NCI-H526 (cell line): ENCODE measurements around the gene MEN1.

Experiments used
- DNase-seq, 2 experiments: peaks; one replicate each; lab custom pipeline; 2025; lab: John Stamatoyannopoulos, UW

The MEN1 gene

GRCh38 chr11:64784813-64785581, 25.4 kb downstream of the MEN1 start:
- no peak for DNase-seq

GRCh38 chr11:64778473-64779298, 31.7 kb downstream of the MEN1 start, which contains the start of gene SF1:
TSS of gene SF1 (minus strand) at chr11:64778542. CDS start at chr11:64778392, 150 bp downstream.
- DNase-seq = peak; percentile 100

GRCh38 chr11:64778223-64778472, 32.2 kb downstream of the MEN1 start:
- DNase-seq = no peak

- DNase-seq = peak; percentile 42 to 95
Observed at GRCh38 chr11:64777449-64778222, 32.7 kb downstream of the MEN1 start.

- no peak for DNase-seq
Observed at GRCh38 chr11:64776875-64777274, 33.5 kb downstream of the MEN1 start.

- DNase-seq = no peak
Observed at GRCh38 chr11:64776425-64776824, 33.9 kb downstream of the MEN1 start.

GRCh38 chr11:64774144-64774543, 36.2 kb downstream of the MEN1 start:
- DNase-seq = no peak

GRCh38 chr11:64772303-64773018, 37.9 kb downstream of the MEN1 start:
- DNase-seq = no peak

GRCh38 chr11:64771861-64772260, 38.5 kb downstream of the MEN1 start:
- DNase-seq = no peak

GRCh38 chr11:64770120-64770519, 40.2 kb downstream of the MEN1 start:
- DNase-seq = no peak

GRCh38 chr11:64769283-64769682, 41.1 kb downstream of the MEN1 start:
- DNase-seq = no peak

- DNase-seq = no peak
Observed at GRCh38 chr11:64768300-64768694, 42.1 kb downstream of the MEN1 start.

GRCh38 chr11:64767344-64768299, 42.7 kb downstream of the MEN1 start:
- peak; percentile 54 to 86 for DNase-seq

- DNase-seq = no peak
Observed at GRCh38 chr11:64766881-64767280, 43.5 kb downstream of the MEN1 start.

- no peak for DNase-seq
Observed at GRCh38 chr11:64765851-64766665, 44.3 kb downstream of the MEN1 start.

- DNase-seq = no peak
Observed at GRCh38 chr11:64765291-64765850, 45.0 kb downstream of the MEN1 start.

- DNase-seq = no peak
Observed at GRCh38 chr11:64764753-64765152, 45.6 kb downstream of the MEN1 start.

- no peak for DNase-seq
Observed at GRCh38 chr11:64764040-64764611, 46.2 kb downstream of the MEN1 start.

- DNase-seq = no peak
Observed at GRCh38 chr11:64763526-64764039, 46.8 kb downstream of the MEN1 start.
